H1 (cell line): ENCODE measurements around the gene SH2D5. TPM values are rescaled to one million over a fixed set of nuclear protein-coding genes. Genes with fewer than 3 reads are reported as not detected.

Source experiments
- CTCF ChIA-PET: fragments of 300-600 bp; sonication (Branson Sonifier 250); formaldehyde crosslinking; loops from one replicate; lab custom pipeline; 2021; ENCODE audit not compliant: partially characterized antibody; lab: Charles Lee
- POLR2A ChIA-PET: fragments of 300-600 bp; sonication (Branson Sonifier 250); formaldehyde crosslinking; loops from one replicate; lab custom pipeline; 2021; ENCODE audit warnings: inconsistent platforms; ENCODE audit not compliant: partially characterized antibody; lab: Charles Lee
- DNase-seq, 2 experiments: peaks; one replicate each; pipeline versions ENCODE4 v3.0.0 to v3.0.0-alpha.2; 2010 to 2022; ENCODE audit warnings: low spot score in 2 of 2, low read depth in 1 of 2, mixed read lengths in 1 of 2
- FAIRE-seq: peaks from 2 replicates; lab custom pipeline; 2011; peaks lifted over from hg19 to GRCh38; lab: Jason Lieb, UNC
- H2AFZ ChIP-seq: 2 replicates; pipeline ENCODE4 v1.8.1; 2012; ENCODE audit warnings: low read length, inconsistent platforms
- H2AK5ac ChIP-seq: 2 replicates; pipeline ENCODE4 v1.6.1; 2013; ENCODE audit warnings: low read depth, low read length
- H2BK120ac ChIP-seq: replicated peaks from 2 replicates; pipeline ENCODE3; 2013; ENCODE audit warnings: low read depth, low read length, inconsistent platforms
- H2BK12ac ChIP-seq: 2 replicates; pipeline ENCODE4 v1.6.1; 2013; ENCODE audit warnings: low read depth, low read length
- H2BK15ac ChIP-seq: 2 replicates; pipeline ENCODE4 v1.6.1; 2013; ENCODE audit warnings: low read length
- H2BK20ac ChIP-seq: 2 replicates; pipeline ENCODE4 v1.6.1; 2013; ENCODE audit warnings: low read length
- H2BK5ac ChIP-seq: 2 replicates; pipeline ENCODE4 v1.6.1; 2013; ENCODE audit warnings: low read depth, low read length
- H3K14ac ChIP-seq: 2 replicates; pipeline ENCODE4 v1.6.1; 2013; ENCODE audit warnings: inconsistent platforms; ENCODE audit not compliant: insufficient read length
- H3K18ac ChIP-seq: 2 replicates; pipeline ENCODE4 v1.6.1; 2013; ENCODE audit warnings: low read length; ENCODE audit errors: extremely low read depth
- H3K23ac ChIP-seq: 2 replicates; pipeline ENCODE4 v1.6.1; 2013; ENCODE audit warnings: inconsistent platforms; ENCODE audit not compliant: insufficient read length
- H3K23me2 ChIP-seq: 2 replicates; pipeline ENCODE4 v1.6.1; 2013; ENCODE audit warnings: low read depth, low read length
- H3K27ac ChIP-seq: 2 replicates; pipeline ENCODE4 v1.6.1; 2011; ENCODE audit warnings: low read depth, low read length, inconsistent platforms
- H3K27me3 ChIP-seq, 4 experiments: replicated peaks in 1 of 4; 1 replicate in 1 of 4; 2 replicates in 3 of 4; pipeline versions ENCODE4 v1.6.1 to v1.8.1; 2011 to 2013; ENCODE audit warnings: low read length in 3 of 4, mild to moderate bottlenecking in 3 of 4, inconsistent platforms in 2 of 4, mixed read lengths in 2 of 4, moderate library complexity in 1 of 4; ENCODE audit not compliant: control insufficient read depth in 3 of 4, insufficient read depth in 3 of 4; ENCODE audit errors: extremely low read depth in 1 of 4
- H3K36me3 ChIP-seq, 4 experiments: 2 replicates each; pipeline versions ENCODE4 v1.6.1 to v1.8.1; 2011 to 2013; ENCODE audit warnings: mild to moderate bottlenecking in 4 of 4, low read length in 3 of 4, moderate library complexity in 2 of 4, control low read depth in 1 of 4, inconsistent platforms in 1 of 4; ENCODE audit not compliant: insufficient read depth in 4 of 4, control insufficient read depth in 2 of 4
- H3K4ac ChIP-seq: replicated peaks from 2 replicates; pipeline ENCODE3; 2013; ENCODE audit warnings: low read length, low read depth, mixed read lengths, inconsistent platforms; ENCODE audit not compliant: insufficient read length
- H3K4me1 ChIP-seq, 4 experiments: replicated peaks in 1 of 4; 1 replicate in 1 of 4; 2 replicates in 3 of 4; pipeline versions ENCODE4 v1.6.1 to v1.8.1; 2011 to 2013; ENCODE audit warnings: low read length in 3 of 4, inconsistent platforms in 2 of 4, mixed read lengths in 1 of 4; ENCODE audit not compliant: insufficient read depth in 4 of 4, control insufficient read depth in 3 of 4
- H3K4me2 ChIP-seq, 2 experiments: 2 replicates each; pipeline versions ENCODE4 v1.6.1 to v1.8.1; 2011 to 2013; ENCODE audit warnings: low read depth in 2 of 2, low read length in 2 of 2, control low read depth in 1 of 2, inconsistent platforms in 1 of 2, mild to moderate bottlenecking in 1 of 2; ENCODE audit not compliant: insufficient read depth in 1 of 2
- H3K4me3 ChIP-seq, 4 experiments: fragments of 200-600, 300-600 bp in 1 of 4; sonication (generic), shearing (Covaris generic), sonication (Bioruptor Twin) in 1 of 4; 2 replicates each; pipeline versions ENCODE4 v1.5.1 to v1.8.1; 2011 to 2016; ENCODE audit warnings: low read length in 4 of 4, low read depth in 3 of 4, control low read depth in 2 of 4, inconsistent platforms in 2 of 4, mild to moderate bottlenecking in 2 of 4, mixed read lengths in 1 of 4, moderate library complexity in 1 of 4; ENCODE audit not compliant: insufficient read depth in 2 of 4; ENCODE audit errors: extremely low read depth in 1 of 4
- H3K56ac ChIP-seq: replicated peaks from 2 replicates; pipeline ENCODE3; 2013; ENCODE audit warnings: low read depth, mild to moderate bottlenecking, mixed read lengths, low read length, inconsistent platforms; ENCODE audit not compliant: insufficient read length
- H3K79me1 ChIP-seq: 2 replicates; pipeline ENCODE4 v1.6.1; 2013; ENCODE audit warnings: low read depth, low read length, control low read depth
- H3K79me2 ChIP-seq, 2 experiments: 2 replicates each; pipeline versions ENCODE4 v1.6.1 to v1.8.1; 2012 to 2013; ENCODE audit warnings: low read length in 2 of 2, mild to moderate bottlenecking in 2 of 2, inconsistent platforms in 1 of 2; ENCODE audit not compliant: insufficient read depth in 2 of 2, control insufficient read depth in 1 of 2
- H3K9ac ChIP-seq, 4 experiments: replicated peaks in 1 of 4; 1 replicate in 1 of 4; 2 replicates in 3 of 4; pipeline versions ENCODE4 v1.6.1 to v1.8.1; 2011 to 2013; ENCODE audit warnings: low read depth in 3 of 4, low read length in 3 of 4, control low read depth in 2 of 4, mild to moderate bottlenecking in 2 of 4, moderate library complexity in 2 of 4, inconsistent platforms in 1 of 4; ENCODE audit errors: extremely low read depth in 1 of 4
- H3K9me3 ChIP-seq, 2 experiments: 2 replicates each; pipeline versions ENCODE4 v1.6.1 to v1.8.1; 2012 to 2013; ENCODE audit warnings: mild to moderate bottlenecking in 2 of 2, moderate library complexity in 2 of 2, control low read depth in 1 of 2, inconsistent platforms in 1 of 2, low read depth in 1 of 2, low read length in 1 of 2, mixed read lengths in 1 of 2; ENCODE audit not compliant: insufficient read depth in 2 of 2
- H4K20me1 ChIP-seq, 2 experiments: replicated peaks in 1 of 2; 2 replicates each; pipeline versions ENCODE3 to v1.8.1; 2011 to 2013; ENCODE audit warnings: inconsistent platforms in 2 of 2, low read length in 2 of 2, mild to moderate bottlenecking in 1 of 2; ENCODE audit not compliant: insufficient read depth in 2 of 2, control insufficient read depth in 1 of 2
- H4K5ac ChIP-seq: 2 replicates; pipeline ENCODE4 v1.6.1; 2013; ENCODE audit warnings: low read length, low read depth, mixed read lengths, inconsistent platforms; ENCODE audit not compliant: insufficient read length
- H4K8ac ChIP-seq: 2 replicates; pipeline ENCODE4 v1.8.0; 2013; ENCODE audit warnings: mild to moderate bottlenecking, moderate library complexity, low read length, inconsistent platforms; ENCODE audit not compliant: insufficient read depth; ENCODE audit errors: extremely low read depth
- H4K91ac ChIP-seq: replicated peaks from 2 replicates; pipeline ENCODE3; 2013; ENCODE audit warnings: low read length, mixed read lengths, inconsistent platforms; ENCODE audit not compliant: insufficient read length
- RNF2 ChIP-seq: fragments of 200-900, 300-1000 bp; sonication (generic); IDR thresholded peaks from 2 replicates; pipeline ENCODE4 v1.7.1; 2016; ENCODE audit warnings: borderline replicate concordance, low read depth, mild to moderate bottlenecking, antibody characterized with exemption, low read length; ENCODE audit not compliant: poor library complexity, severe bottlenecking; ENCODE audit errors: missing control alignments
- TAF7 ChIP-seq: optimal IDR thresholded peaks from 2 replicates; pipeline ENCODE3; 2011; ENCODE audit warnings: low read depth, mild to moderate bottlenecking, inconsistent platforms, low read length, moderate library complexity, borderline replicate concordance
- WGBS, 2 experiments: shearing (Covaris generic) in 1 of 2; methylation state at CpG; one replicate each; pipeline versions ENCODE4 v1.1.6 to v1.1.7; 2013 to 2015; ENCODE audit warnings: low lambda C conversion rate in 2 of 2, mixed read lengths in 2 of 2, inconsistent platforms in 1 of 2, low coverage in 1 of 2, missing lambda C conversion rate in 1 of 2; ENCODE audit not compliant: insufficient replicate concordance in 2 of 2, insufficient coverage in 1 of 2, insufficient read length in 1 of 2; ENCODE audit errors: extremely low coverage in 1 of 2, missing lambda C conversion rate in 1 of 2; 5-methylcytosine and 5-hydroxymethylcytosine counted together
- polyA plus RNA-seq, 7 experiments: library from polyadenylated mRNA; depleted of rRNA in 3 of 7; stranded (reverse) in 5 of 7; unstranded in 2 of 7; fragments of >200 nt in 5 of 7; fragments of 200-250 nt in 2 of 7; gene quantifications; 1 replicate in 5 of 7; 2 replicates in 1 of 7; 4 replicates in 1 of 7; pipeline versions ENCODE4 v1.2.1 to v1.2.3, GENCODE V29; 2011 to 2013; ENCODE audit warnings: missing spikeins in 2 of 7, mixed read lengths in 2 of 7
- total RNA-seq: library from RNA; stranded (reverse); fragmentation: NEBNext Ultra II Directional; extraction: Animal tissue kit (Norgen Biotek cat#: 25700); gene quantifications from 2 replicates; pipeline ENCODE4 v1.2.1, GENCODE V29; 2021

SH2D5 gene
- total and polyA plus RNA-seq, 2 of the 8 experiments (the other 6 are each of a cell fraction or from before 2014, with no cell fraction given) = 13.2 to 18.4 TPM

DNA sequence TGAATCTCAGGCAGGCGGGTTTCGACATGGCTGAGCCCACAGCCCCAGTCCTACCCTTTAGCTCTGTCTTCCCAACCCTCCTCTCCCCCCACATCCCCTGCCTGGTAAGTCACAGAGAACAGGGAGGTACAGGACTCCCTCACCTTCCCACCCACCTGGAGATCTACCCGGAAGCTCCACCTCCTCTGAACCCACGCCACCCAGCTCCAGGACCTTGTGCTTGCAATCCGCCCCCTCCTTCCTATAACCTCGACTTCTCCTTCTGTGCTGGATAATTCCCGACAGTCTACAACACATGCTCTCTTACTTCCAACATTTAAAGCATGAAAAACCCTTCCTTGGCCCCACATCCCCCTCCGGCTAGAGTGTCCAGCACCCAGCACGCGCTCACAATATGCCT is 37.0 kb downstream of the SH2D5 start:
- Histone ChIP-seq H3K79me2 (no peaks in the 10 kb centered on the region), H3K4me1 (peaks cover 0 to 6% (median 4%) of the 10 kb centered on the region in 4 experiments; a peak in 3 of 7 replicates), H2AFZ (no peak overlapping the region), H2BK120ac (no peak overlapping the region), H3K56ac (no peak overlapping the region), H3K4me2 (no peak overlapping the region; a peak in 1 of 4 replicates), H3K27me3 (no peaks in the 10 kb centered on the region; a peak in 1 of 7 replicates), H4K91ac (no peak overlapping the region), H4K5ac (no peak overlapping the region), H2BK5ac (no peak overlapping the region), H3K4ac (no peak overlapping the region), H3K36me3 (no peaks in the 10 kb centered on the region), H3K23ac (no peak overlapping the region), H3K23me2 (peaks cover 5% of the 10 kb centered on the region; the same call in 1 of the 2 replicates), H3K14ac (no peak overlapping the region), H2AK5ac (no peak overlapping the region), H2BK15ac (no peak overlapping the region), H3K4me3 (no peak overlapping the region), H4K20me1 (peaks cover 2% of the 10 kb centered on the region in 2 experiments), H2BK20ac (no peak overlapping the region), H3K18ac (no peak overlapping the region), H3K27ac (no peak overlapping the region), H3K9ac (no peak overlapping the region), H2BK12ac (no peak overlapping the region), H3K79me1 (no peaks in the 10 kb centered on the region), H4K8ac (no peak overlapping the region), H3K9me3 (no peaks in the 10 kb centered on the region)
- ChIA-PET POLR2A (interaction anchor here (0.9 to 3.7 kb wide), 3 partner anchors 12 to 91 kb away, joined by 4 to 16 read pairs (median 4); partner anchors contain the start of gene HP1BP3), CTCF (interaction anchor here (0.7 to 5.1 kb wide), 17 partner anchors 11 to 499 kb away, joined by 3 to 82 read pairs (median 4); no protein-coding TSS in a partner anchor)
- no peak for FAIRE-seq
- DNase-seq = no peak
- WGBS, 2 experiments = 88% methylated on average over 10 of the region's 10 CpGs; no CpG with 5 or more reads in 1 of the 2 experiments
- no peak for TF ChIP-seq TAF7
- TF ChIP-seq RNF2 = no peak
